ENCODE measurements around the gene ST6GAL2. TPM values are rescaled to one million over a fixed set of nuclear protein-coding genes. Genes with fewer than 3 reads are reported as not detected.

ST6GAL2 gene
- polyA plus RNA-seq, 1 donor (not counting 4 experiments of a cell fraction or from before 2014, with no cell fraction given) = 0.14 TPM

DNA sequence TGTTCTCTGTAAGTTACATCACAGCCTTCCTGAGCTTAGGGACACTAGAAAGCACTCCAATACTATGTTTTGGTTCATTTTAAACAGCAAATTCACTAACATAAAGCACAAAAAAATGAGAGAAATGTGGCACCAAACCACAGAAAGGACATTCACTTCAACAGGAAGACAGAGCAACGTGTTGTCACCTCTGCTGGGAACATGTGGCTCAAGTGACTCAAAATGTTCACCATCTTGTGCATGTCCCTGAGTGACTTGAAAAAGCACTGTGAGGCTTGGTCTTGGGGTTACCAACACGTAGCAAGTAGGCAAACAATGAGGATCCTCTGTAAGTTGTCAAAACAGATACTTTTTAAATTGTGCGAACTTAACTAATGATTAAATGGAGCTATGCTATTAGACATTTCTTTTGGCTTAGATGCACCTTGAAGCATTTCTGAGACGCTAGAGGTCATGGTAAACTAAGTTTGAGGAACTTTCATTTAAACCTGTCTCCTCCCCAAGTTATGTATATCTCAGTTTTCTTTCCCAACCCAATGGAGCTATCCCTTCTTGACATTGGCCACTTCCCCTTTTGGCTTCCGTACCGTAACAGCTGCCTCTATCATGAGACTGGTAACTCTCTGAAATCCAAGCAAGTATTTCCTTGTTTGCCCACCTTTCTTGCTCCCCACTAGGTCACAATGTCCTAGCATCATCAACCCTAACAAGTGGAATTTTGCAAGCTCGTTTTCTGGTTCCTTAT, 14.0 kb upstream of the ST6GAL2 start:
- FAIRE-seq (no peak), DNase-seq (ENCODE audit: low read depth, low spot score) (no peak)
- Histone ChIP-seq H2AFZ (ENCODE audit: control insufficient read depth, low read length) (no peak overlapping the region), H4K20me1 (ENCODE audit: control insufficient read depth, extremely low read depth, insufficient read depth, low read length) (no peaks in the 10 kb centered on the region), H3K36me3 (ENCODE audit: control insufficient read depth in 2 of 2, extremely low read depth in 1 of 2, insufficient read depth in 2 of 2, low read length in 2 of 2) (no peaks in the 10 kb centered on the region), H3K9me1 (ENCODE audit: control insufficient read depth, extremely low read depth, insufficient read depth, low read length) (no peaks in the 10 kb centered on the region), H3K27ac (ENCODE audit: control insufficient read depth, insufficient read depth, low read length) (no peak overlapping the region), H3K9me3 (ENCODE audit: control insufficient read depth, low read depth, low read length) (no peaks in the 10 kb centered on the region), H3K4me1 (ENCODE audit: control insufficient read depth, extremely low read depth, insufficient read depth, low read length) (no peaks in the 10 kb centered on the region), H3K27me3 (ENCODE audit: control insufficient read depth, extremely low read depth, insufficient read depth, low read length) (no peaks in the 10 kb centered on the region), H3K4me2 (ENCODE audit: control insufficient read depth, extremely low read depth, insufficient read depth, low read depth, low read length) (no peak overlapping the region), H3K9ac (ENCODE audit: control insufficient read depth, extremely low read depth, insufficient read depth, low read length) (no peak overlapping the region), H3K79me2 (ENCODE audit: control insufficient read depth, insufficient read depth, low read length) (no peaks in the 10 kb centered on the region), H3K4me3 (ENCODE audit: control insufficient read depth in 2 of 3, extremely low read depth in 1 of 3, insufficient read depth in 2 of 3, low read depth in 1 of 3, low read length in 3 of 3) (no peak overlapping the region)
- no peak for TF ChIP-seq EZH2 (IDR thresholded peaks at IDR 0.05; ENCODE audit: low read length)
- TF ChIP-seq, protein P1, sequence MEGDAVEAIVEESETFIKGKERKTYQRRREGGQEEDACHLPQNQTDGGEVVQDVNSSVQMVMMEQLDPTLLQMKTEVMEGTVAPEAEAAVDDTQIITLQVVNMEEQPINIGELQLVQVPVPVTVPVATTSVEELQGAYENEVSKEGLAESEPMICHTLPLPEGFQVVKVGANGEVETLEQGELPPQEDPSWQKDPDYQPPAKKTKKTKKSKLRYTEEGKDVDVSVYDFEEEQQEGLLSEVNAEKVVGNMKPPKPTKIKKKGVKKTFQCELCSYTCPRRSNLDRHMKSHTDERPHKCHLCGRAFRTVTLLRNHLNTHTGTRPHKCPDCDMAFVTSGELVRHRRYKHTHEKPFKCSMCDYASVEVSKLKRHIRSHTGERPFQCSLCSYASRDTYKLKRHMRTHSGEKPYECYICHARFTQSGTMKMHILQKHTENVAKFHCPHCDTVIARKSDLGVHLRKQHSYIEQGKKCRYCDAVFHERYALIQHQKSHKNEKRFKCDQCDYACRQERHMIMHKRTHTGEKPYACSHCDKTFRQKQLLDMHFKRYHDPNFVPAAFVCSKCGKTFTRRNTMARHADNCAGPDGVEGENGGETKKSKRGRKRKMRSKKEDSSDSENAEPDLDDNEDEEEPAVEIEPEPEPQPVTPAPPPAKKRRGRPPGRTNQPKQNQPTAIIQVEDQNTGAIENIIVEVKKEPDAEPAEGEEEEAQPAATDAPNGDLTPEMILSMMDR (optimal IDR thresholded peaks at IDR 0.05 in 1 of 3, IDR thresholded peaks at IDR 0.05 in 1 of 3, conservative IDR thresholded peaks at IDR 0.05 in 1 of 3; ENCODE audit: extremely low read depth in 1 of 3, insufficient read depth in 2 of 3, low read length in 3 of 3) = no peak
- dilution Hi-C loops (cut with MboI; ENCODE audit: extremely low pct_ligation_motif_present, low sequenced_read_pairs) = no loop called here

DNA sequence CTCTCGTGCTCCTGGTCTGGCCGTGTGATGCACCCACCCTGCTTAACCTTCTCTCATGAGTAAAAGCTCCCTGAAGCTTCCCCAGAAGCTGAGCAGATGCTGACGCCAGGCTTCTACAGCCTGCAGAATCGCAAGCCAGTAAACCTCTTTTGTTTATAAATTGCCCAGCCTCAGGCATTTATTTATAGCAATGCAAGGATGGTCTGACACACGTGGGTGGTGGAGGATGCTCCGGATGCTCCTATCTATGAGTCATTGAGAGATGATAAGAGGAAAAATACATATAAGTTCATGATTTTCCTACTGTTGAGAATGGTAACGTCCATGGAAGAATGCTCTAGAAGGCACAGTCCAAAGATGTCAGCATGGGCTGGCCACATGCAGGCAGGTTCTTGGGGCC, 8.6 kb upstream of the ST6GAL2 start:
- no peaks in the 10 kb centered on the region for H3K27me3 ChIP-seq (ENCODE audit: control insufficient read depth, extremely low read depth, insufficient read depth, low read length)
- H2AFZ ChIP-seq (ENCODE audit: control insufficient read depth, low read length) = no peak overlapping the region
- no peaks in the 10 kb centered on the region for H3K9me1 ChIP-seq (ENCODE audit: control insufficient read depth, extremely low read depth, insufficient read depth, low read length)
- dilution Hi-C loops (cut with MboI; ENCODE audit: extremely low pct_ligation_motif_present, low sequenced_read_pairs) = no loop called here
- no peaks in the 10 kb centered on the region for H3K79me2 ChIP-seq (ENCODE audit: control insufficient read depth, insufficient read depth, low read length)
- TF ChIP-seq, protein P1 (optimal IDR thresholded peaks at IDR 0.05 in 1 of 3, IDR thresholded peaks at IDR 0.05 in 1 of 3, conservative IDR thresholded peaks at IDR 0.05 in 1 of 3; ENCODE audit: extremely low read depth in 1 of 3, insufficient read depth in 2 of 3, low read length in 3 of 3) = no peak
- TF ChIP-seq EZH2 (IDR thresholded peaks at IDR 0.05; ENCODE audit: low read length) = no peak
- no peak overlapping the region for H3K9ac ChIP-seq (ENCODE audit: control insufficient read depth, extremely low read depth, insufficient read depth, low read length)
- H3K4me2 ChIP-seq (ENCODE audit: control insufficient read depth, extremely low read depth, insufficient read depth, low read depth, low read length) = no peak overlapping the region
- H4K20me1 ChIP-seq (ENCODE audit: control insufficient read depth, extremely low read depth, insufficient read depth, low read length) = no peaks in the 10 kb centered on the region
- FAIRE-seq (no peak), DNase-seq (ENCODE audit: low read depth, low spot score) (no peak)
- no peaks in the 10 kb centered on the region for H3K36me3 ChIP-seq (ENCODE audit: control insufficient read depth in 2 of 2, extremely low read depth in 1 of 2, insufficient read depth in 2 of 2, low read length in 2 of 2)
- H3K9me3 ChIP-seq (ENCODE audit: control insufficient read depth, low read depth, low read length) = no peaks in the 10 kb centered on the region
- H3K4me3 ChIP-seq (ENCODE audit: control insufficient read depth in 2 of 3, extremely low read depth in 1 of 3, insufficient read depth in 2 of 3, low read depth in 1 of 3, low read length in 3 of 3) = no peak overlapping the region
- no peaks in the 10 kb centered on the region for H3K4me1 ChIP-seq (ENCODE audit: control insufficient read depth, extremely low read depth, insufficient read depth, low read length)
- H3K27ac ChIP-seq (ENCODE audit: control insufficient read depth, insufficient read depth, low read length) = no peak overlapping the region

Data from keratinocyte (primary cell).